NCI-H345 treated with DMSO at 0.1 percent for 48 hours (cell line): ENCODE results near the gene GRIFIN.

Source experiments
- DNase-seq: peaks from one replicate; lab custom pipeline; 2025; ENCODE audit not compliant: unreplicated experiment; lab: John Stamatoyannopoulos, UW

Gene GRIFIN, protein sequence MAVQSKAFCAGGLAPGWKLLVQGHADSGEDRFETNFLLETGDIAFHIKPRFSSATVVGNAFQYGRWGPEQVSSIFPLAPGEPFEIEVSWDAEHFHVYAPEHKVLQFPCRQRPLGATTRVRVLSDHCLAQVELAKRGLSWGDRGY

DNA sequence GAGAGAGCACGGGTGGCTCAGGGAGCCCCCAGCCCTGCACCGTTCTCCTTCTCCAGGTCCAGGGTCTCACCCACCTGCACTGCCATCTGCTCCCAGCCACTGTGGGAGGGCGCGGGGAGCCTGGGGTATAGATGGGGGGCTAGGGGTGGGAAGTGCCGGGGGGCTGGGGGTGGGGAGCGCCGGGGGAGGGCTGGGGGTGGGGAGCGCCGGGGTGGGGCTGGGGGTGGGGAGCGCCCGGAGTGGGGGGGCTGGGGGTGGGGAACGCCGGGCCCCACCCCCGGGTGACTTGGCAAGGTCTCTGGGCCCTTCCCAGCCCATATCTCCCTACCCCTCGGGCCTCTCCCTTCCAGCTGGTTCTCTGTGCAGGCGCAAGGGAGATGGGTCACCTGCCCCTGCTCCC is at the start of gene GRIFIN:
Gene GRIFIN (minus strand): TSS at position 101 of the 400 bp plus-strand sequence. CDS start 15 bp downstream, at position 86.
- DNase-seq, result no peak

DNA sequence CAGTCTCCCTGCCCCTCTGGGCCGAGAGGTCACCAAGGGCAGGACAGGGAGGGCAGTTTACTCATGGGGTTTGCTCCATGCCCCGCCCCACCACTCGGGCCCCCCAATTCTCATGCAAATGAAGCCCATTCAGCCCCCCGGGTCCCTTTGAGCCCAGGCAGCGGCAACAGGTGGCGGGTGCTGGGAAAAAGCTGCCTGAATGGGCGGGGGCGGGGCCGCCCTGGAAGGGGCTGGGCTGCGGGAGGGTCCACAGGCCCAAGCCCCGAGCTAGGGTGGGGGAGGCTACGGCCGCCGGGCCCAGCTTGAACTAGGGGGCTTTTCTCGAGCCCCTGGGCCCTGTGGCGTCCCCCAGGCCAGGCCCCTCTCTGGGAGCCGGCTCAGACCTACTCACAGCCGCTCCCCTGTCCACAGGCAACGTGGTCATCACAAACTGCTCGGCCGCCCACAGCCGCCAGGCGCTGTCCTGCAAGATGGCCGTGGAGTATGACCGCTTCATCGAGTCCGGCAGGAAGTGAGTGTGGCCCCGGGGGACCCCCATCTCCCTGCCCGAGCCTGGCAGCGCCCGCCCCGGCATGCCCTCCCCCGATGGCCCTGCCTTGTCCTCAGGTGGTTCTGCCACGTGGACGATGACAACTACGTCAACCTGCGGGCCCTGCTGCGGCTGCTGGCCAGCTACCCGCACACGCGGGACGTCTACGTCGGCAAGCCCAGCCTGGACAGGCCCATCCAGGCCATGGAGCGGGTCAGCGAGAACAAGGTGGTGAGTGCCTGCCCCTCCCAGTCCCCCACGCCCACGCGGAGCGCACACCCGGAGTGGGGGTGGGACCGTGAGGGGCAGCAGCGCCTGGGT is 48.8 kb upstream of the GRIFIN start:
- peak; percentile 59 for DNase-seq

DNA sequence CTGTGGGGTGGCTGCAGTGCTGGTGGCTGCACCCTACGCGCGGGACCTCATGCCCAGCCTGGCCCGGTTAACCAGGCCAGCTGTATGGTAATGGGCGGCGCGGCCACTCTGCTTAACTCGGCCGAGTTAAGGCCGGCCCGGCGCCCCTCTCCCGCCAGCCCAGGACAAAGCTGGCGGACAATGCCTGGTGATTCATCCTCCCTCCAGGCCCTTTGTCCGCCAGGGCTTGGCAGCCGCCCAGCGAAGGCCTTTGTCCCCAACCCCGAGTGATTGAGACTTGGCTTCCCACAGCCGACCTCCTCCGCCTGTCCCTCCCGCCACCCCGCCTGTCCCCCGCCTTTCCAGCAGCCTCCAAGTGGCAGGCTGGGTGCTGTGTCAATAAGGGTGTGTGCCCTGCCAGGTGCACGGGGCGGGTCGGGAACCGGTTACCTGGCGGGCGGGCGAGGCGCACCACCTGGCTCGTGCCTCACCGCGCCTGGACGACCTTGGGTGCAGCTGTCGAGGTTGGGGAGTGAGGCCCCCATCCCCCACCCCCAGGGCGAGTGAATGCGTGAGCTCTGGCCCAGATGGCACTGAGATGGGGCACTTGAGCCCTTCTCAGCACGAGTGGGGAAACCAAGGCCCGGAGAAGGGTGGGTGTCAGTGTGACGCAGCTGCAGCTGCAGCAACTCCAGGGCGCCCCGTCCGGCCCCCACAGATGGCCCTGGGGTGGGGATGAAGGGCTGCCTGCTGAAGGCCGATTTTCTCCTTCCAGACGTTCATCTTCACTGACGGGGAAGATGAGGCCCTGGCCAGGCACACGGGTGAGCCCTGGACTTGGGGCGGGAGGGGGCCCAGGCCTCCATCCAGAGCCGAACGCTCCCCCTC is 48.0 kb upstream of the GRIFIN start:
- DNase-seq, result peak; percentile 92

DNA sequence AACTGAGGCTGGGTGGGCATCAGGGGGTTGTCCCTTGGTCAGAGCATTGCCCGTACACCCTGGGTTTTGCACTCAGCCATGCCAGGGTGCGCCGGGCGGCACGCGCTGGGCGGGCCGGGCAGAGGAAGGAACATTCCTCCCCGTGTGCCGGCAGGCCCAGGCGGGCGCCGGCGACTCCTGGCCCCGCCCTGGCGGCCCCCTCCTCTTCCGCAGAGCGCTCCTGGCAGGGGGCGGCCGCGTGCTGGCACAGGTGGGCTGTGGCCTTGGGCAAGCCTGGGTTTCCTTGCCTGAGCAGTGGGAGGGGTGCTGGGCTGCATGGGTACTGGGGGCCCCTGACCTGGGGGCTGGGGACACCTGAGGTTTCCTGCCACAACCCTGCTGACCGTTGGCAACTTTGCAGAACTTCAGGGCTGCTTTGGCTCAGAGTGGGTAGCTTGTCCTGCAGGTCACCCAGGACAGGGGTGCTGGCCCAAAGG is 47.3 kb upstream of the GRIFIN start:
- DNase-seq, result peak; percentile 84

DNA sequence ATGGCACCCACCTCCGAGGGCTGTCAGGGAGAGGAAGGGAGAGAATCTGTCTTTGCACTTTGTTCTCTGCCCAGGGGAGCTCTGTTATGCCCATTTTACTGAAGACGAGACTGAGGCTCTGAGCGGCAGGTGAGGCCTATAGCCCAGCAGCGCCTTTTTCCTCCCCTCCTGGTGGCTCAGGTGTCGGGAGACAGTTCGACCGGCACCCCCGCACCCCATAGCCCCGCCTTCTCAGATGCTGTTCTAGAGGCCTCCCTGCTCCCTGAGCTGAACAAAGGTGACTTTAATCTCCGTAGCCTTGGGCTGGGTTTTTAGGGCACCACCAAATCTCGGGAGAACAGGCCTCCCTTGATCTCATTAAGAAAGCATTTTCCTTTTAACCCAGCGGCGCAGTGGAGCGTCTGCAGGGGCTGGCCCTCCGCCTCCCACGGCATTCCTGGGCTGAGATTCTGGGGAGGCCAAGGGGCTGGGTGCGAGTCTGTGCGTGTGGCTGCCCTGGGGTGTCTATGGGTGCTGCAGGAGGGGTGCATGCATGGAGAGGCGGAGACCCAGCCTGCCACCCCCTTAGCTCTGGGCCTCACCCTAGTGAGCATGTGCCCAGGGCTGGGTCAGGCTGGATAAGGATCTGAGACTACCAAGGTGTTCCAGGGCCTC is 46.7 kb upstream of the GRIFIN start:
- no peak for DNase-seq

DNA sequence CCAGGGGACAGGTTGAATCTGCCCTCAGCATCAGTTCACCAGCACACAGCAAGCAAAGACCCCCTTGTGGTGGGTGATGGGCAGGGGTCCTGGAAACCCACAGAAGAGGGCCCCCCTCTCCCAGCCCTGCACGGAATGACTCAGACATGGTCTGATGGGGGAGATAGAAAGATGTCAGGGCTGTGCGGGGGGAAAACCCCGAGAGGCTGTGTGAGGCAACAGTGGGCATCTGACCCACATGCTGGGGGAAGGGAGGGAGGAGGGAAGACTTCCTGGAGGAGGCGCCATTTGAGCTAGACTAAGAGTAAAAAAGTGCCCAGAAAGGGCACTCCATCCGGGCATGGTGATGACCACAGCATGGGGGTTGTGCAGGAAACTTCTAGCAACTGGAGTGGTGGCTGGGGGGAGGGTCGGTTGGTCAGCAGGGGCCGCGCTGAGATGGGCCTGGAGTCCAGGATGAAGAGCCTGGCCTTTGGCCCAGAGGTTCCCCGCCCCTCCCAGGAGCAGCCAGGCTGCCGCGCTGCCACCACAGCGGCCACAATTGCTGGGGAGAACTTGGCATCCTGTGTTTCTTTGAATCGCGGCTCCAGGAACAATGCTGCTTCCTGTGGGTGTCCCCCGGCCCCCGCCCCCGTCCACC is 45.9 kb upstream of the GRIFIN start:
- no peak for DNase-seq

GRCh38 chr7:2521341-2521745 is 45.1 kb upstream of the GRIFIN start:
- no peak for DNase-seq

GRCh38 chr7:2520761-2521290 is 44.6 kb upstream of the GRIFIN start:
- no peak for DNase-seq

- DNase-seq, result no peak
These were observed 44.0 kb upstream of the GRIFIN start for GRCh38 chr7:2520131-2520760.

DNA sequence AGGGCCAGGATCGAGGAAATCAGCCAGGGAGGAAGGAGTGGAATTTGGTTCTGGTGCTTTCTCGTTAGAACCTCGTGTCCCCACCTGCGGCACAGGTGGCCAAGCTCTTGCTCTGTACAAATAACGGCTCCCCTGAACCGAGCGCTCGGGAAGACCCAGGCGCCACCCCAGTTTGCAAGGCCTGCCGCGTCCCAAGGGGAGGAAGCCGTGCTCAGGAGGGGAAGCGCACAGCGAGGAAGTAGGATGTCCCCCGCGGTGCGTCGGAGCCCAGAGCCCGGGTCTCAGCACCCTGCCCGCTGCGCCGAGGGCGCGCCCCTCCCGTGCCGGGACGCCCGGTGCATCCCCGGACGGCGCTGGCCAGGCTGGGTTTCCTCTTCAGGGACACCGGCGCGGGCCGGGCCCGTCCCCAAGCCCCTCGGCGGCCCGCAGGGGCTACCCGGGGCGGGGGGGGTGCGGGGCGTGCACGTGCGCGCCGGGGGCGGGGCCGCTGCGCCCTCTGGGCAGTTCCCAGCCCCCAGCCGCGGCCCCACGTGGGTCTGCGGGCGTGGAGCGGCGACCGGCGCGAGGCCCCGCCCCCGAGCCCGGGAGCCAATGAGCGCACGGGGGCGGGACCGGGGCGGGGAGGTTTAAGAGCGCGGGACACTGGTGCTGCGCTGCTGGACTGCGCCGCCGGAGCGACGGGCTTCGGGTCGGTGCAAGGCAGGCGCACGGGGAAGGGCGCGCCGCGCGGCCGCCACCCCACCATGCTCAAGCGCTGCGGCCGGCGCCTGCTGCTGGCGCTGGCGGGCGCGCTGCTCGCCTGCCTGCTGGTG is 43.1 kb upstream of the GRIFIN start, which contains the start of gene LFNG:
Gene LFNG (plus strand): TSS at position 656 of the 812 bp plus-strand sequence. CDS start 88 bp downstream, at position 744.
- peak; percentile 80 for DNase-seq

- DNase-seq, result no peak
These were observed 42.5 kb upstream of the GRIFIN start for GRCh38 chr7:2518737-2519118.

DNA sequence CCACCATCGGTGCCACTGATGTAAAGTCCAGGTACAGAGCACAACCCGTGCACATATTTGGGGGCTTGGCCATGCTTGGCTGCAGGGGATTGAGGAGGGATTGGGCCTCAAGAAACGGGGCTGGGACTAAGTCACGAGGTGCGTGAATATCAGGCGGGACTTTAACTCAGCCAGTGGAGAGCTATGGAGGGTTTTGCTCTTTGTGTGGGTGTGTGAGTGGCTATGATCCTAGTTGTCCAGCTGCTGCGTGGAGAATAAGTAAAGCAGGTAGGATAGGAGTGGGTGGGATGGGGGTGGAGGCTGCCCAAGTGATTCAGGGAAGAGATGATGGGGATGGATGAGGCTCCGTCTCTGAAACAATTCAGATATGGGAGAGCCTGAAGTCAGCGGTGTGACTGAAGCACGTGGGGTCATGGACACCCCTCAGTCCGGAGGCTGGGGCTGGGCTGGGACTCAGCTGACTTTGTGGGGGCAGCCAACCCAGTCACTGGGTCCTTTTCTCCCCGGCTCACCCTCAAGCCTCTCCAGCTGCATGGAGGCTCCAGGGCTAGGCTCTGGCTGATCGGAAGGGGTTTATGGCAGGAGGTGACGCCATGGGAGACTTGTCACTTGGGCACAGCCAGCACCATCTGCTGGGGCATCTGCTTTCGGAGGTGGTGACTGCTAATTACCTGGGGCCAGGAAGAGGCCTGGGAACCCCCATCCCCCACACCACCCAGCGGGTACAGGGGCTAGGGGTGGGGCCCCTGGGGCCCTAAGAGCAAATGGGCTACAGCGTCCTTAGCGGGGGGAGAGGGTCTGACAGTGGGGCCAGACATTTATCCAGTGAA is 41.7 kb upstream of the GRIFIN start:
- no peak for DNase-seq

- DNase-seq, result no peak
These were observed 40.8 kb upstream of the GRIFIN start for GRCh38 chr7:2517026-2517425.

DNA sequence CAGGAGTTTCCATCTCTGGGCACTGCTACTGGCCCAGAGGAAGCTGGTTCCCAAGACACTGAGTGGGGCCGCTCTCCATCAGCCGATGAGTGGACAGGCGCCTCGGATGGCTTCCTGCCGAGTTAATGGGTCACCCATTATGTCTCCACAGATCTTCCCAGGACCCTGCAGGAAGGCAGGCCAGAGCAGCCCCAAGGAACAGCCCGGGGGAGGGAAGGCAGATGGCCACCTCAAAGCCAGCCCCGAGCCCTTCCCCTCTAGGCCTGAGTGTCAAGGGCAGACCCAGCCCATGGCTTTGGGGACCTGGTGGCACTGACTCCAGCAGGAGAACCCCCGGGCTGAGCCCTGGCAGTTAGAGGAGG is 40.0 kb upstream of the GRIFIN start:
- DNase-seq, result no peak

- no peak for DNase-seq
These were observed 39.4 kb upstream of the GRIFIN start for GRCh38 chr7:2515424-2516193.

- no peak for DNase-seq
These were observed 38.5 kb upstream of the GRIFIN start for GRCh38 chr7:2514473-2515423.
